Measurements from ENCODE around the gene RIIAD1. TPM values are rescaled to one million over a fixed set of nuclear protein-coding genes. Genes with fewer than 3 reads are reported as not detected.
"Not testable (repeated sequence)": the region's sequence is repeated elsewhere in the genome, so short reads cannot be mapped to it uniquely, and the experiment has no call there.

Gene RIIAD1
- polyA plus RNA-seq, 1 of the 3 experiments (the other 2 are of a cell fraction) = not detected

DNA sequence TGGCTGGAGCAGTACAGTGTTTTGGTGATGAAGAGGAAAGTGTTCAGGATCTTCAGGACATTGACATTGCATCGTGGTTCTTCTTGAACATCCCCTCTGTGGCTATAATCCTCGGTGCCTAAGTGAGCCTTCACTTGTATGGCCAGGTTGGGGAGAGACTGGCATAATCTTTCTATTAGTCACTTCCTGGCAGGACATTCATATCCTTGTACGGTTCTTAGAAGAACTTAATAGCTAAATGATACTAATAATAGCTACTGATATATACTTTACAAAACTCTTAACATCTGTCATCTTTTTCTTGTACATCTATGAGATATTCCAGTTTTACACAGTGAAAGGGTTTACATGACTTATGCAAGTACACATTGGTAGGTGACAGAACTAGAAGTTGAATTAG is 40.5 kb upstream of the RIIAD1 start (continued):
- no peak for TF ChIP-seq CHD2 (IDR thresholded peaks at IDR 0.05; ENCODE audit: low read length, partially characterized antibody)
- TF ChIP-seq EP300 (IDR thresholded peaks at IDR 0.05; ENCODE audit: borderline replicate concordance in 1 of 2, low read depth in 1 of 2, low read length in 1 of 2) = peak in 1 of 2 experiments; percentile 54; a peak in 1 of 4 replicates
- peak; percentile 86 for TF ChIP-seq MEF2A (IDR thresholded peaks at IDR 0.05; ENCODE audit: borderline replicate concordance, low read depth)
- TF ChIP-seq REST (IDR thresholded peaks at IDR 0.05; ENCODE audit: low read depth, low read length) = 0 out of 2 replicates have a peak, but pooled peaks have one; percentile 14
- TF ChIP-seq ELF1 (IDR thresholded peaks at IDR 0.05) = no peak

DNA sequence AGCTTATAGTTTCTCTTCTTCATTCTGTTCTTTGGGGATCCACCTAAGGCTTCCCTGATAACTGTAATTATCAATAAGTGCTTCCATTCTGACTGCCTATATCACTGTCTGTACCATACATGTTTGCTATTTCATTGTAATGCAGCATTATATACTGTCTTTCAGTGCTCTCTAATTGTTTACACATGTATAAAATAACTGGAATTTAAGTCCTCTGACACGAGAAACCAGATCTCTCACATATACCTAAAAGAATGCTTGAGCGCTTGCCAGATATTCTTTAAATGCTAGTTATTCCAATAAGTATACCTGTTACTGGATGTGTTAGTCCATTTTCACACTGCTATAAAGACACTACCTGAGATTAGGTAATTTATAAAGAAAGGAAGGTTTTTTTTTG is 39.4 kb upstream of the RIIAD1 start:
- Histone ChIP-seq H3K9me3 (no peaks in the 10 kb centered on the region), H4K20me1 (ENCODE audit: insufficient read depth) (no peaks in the 10 kb centered on the region), H3K79me2 (ENCODE audit: insufficient read depth) (0 out of 2 replicates have a peak, but pooled peaks cover 4% of the 10 kb centered on the region), H3K27me3 (ENCODE audit: insufficient read depth) (no peaks in the 10 kb centered on the region), H3K9ac (no peak overlapping the region), H2AFZ (ENCODE audit: low read depth) (no peak overlapping the region), H3F3A (replicated peaks; ENCODE audit: insufficient read depth) (peaks cover 21% of the 10 kb centered on the region), H3K4me2 (peak overlapping the region; percentile 63), H3K9me2 (no peaks in the 10 kb centered on the region), H3K27ac (ENCODE audit: low read depth in 2 of 2, low read length in 1 of 2) (peak overlapping the region; percentile 88 to 91), H3K36me3 (replicated peaks in 1 of 2; ENCODE audit: control insufficient read depth in 1 of 2, insufficient read depth in 2 of 2, low read length in 1 of 2) (peaks cover 17 to 34% of the 10 kb centered on the region in 2 experiments), H3K4me1 (ENCODE audit: control insufficient read depth in 1 of 2, insufficient read depth in 2 of 2, low read depth in 1 of 2, low read length in 1 of 2) (peaks cover 0 to 20% of the 10 kb centered on the region in 2 experiments; a peak in 3 of 4 replicates), H3K4me3 (ENCODE audit: low read depth in 2 of 2, low read length in 1 of 2) (no peak overlapping the region)
- ChIA-PET POLR2A (no interaction called here), CTCF (no interaction called here)
- TF ChIP-seq YY1 (IDR thresholded peaks at IDR 0.05; ENCODE audit: low read depth) = no peak
- peak; percentile 29; the same call in 1 of the 2 replicates for TF ChIP-seq TCF12 (IDR thresholded peaks at IDR 0.05)
- WGBS (ENCODE audit: low lambda C conversion rate) = 54% methylated on average over 2 of the region's 2 CpGs
- no peak for DNase-seq

- H3K79me2 ChIP-seq (ENCODE audit: insufficient read depth); H2AFZ ChIP-seq (ENCODE audit: low read depth); H3K9me2 ChIP-seq; H3K9ac ChIP-seq; DNase-seq; POLR2A ChIA-PET; H4K20me1 ChIP-seq (ENCODE audit: insufficient read depth); H3K4me3 ChIP-seq (ENCODE audit: low read depth in 2 of 2, low read length in 1 of 2); H3K27ac ChIP-seq (ENCODE audit: low read depth in 2 of 2, low read length in 1 of 2); H3K9me3 ChIP-seq; H3K27me3 ChIP-seq (ENCODE audit: insufficient read depth); H3K4me2 ChIP-seq: not testable (repeated sequence)
- H3K36me3 ChIP-seq (replicated peaks in 1 of 2; ENCODE audit: control insufficient read depth in 1 of 2, insufficient read depth in 2 of 2, low read length in 1 of 2) = peaks cover 18 to 37% of the 10 kb centered on the region in 2 experiments
- WGBS (ENCODE audit: low lambda C conversion rate) = 94% methylated on average over 6 of the region's 7 CpGs
- CTCF ChIA-PET = interaction anchor here (1.3 kb wide), 1 partner anchor 33 kb away, joined by 3 read pairs; no protein-coding TSS in a partner anchor
- H3F3A ChIP-seq (replicated peaks; ENCODE audit: insufficient read depth) = peaks cover 21% of the 10 kb centered on the region
- H3K4me1 ChIP-seq (ENCODE audit: control insufficient read depth in 1 of 2, insufficient read depth in 2 of 2, low read depth in 1 of 2, low read length in 1 of 2) = peaks cover 0 to 20% of the 10 kb centered on the region in 2 experiments; a peak in 3 of 4 replicates
Observed at GRCh38 chr1:151682901-151683300, 38.4 kb upstream of the RIIAD1 start.

Data from SK-N-SH (cell line).